Endodermal cell (in vitro differentiated cells): ENCODE data around the gene C6orf52. TPM values are rescaled to one million over a fixed set of nuclear protein-coding genes. Genes with fewer than 3 reads are reported as not detected.

Experiments used
- DNase-seq: peaks from one replicate; pipeline ENCODE4 v3.0.0-alpha.2; 2017
- H3K27ac ChIP-seq: 2 replicates; pipeline ENCODE4 v1.5.1; 2013; ENCODE audit warnings: mild to moderate bottlenecking, low read depth, low read length, moderate library complexity
- H3K27me3 ChIP-seq: 2 replicates; pipeline ENCODE4 v1.6.1; 2013; ENCODE audit warnings: mild to moderate bottlenecking, low read length, moderate library complexity; ENCODE audit not compliant: insufficient read depth, control insufficient read depth, poor library complexity, severe bottlenecking
- H3K36me3 ChIP-seq: 2 replicates; pipeline ENCODE4 v1.7.0; 2013; ENCODE audit warnings: mild to moderate bottlenecking, low read length, moderate library complexity; ENCODE audit not compliant: control insufficient read depth, insufficient read depth
- H3K4me1 ChIP-seq: one replicate; pipeline ENCODE4 v1.7.0; 2013; ENCODE audit warnings: low read length; ENCODE audit not compliant: control insufficient read depth, insufficient read depth
- H3K4me3 ChIP-seq: 2 replicates; pipeline ENCODE4 v1.5.1; 2013; ENCODE audit warnings: mild to moderate bottlenecking, low read length, moderate library complexity
- H3K9ac ChIP-seq: 2 replicates; pipeline ENCODE4 v1.6.1; 2013; ENCODE audit warnings: mild to moderate bottlenecking, low read length, moderate library complexity; ENCODE audit not compliant: poor library complexity, severe bottlenecking; ENCODE audit errors: extremely low read depth
- H3K9me3 ChIP-seq: 2 replicates; pipeline ENCODE4 v1.6.1; 2013; ENCODE audit warnings: mild to moderate bottlenecking, low read length, moderate library complexity; ENCODE audit not compliant: control insufficient read depth
- H3K27ac Mint-ChIP-seq: 2 replicates; pipeline ENCODE4 v1.8.0; 2020; ENCODE audit warnings: mixed read lengths
- H3K27me3 Mint-ChIP-seq: 2 replicates; pipeline ENCODE4 v1.8.0; 2021; ENCODE audit warnings: mild to moderate bottlenecking, mixed read lengths; ENCODE audit not compliant: insufficient read depth
- H3K36me3 Mint-ChIP-seq: 2 replicates; pipeline ENCODE4 v1.8.0; 2020; ENCODE audit warnings: low read depth, mixed read lengths
- H3K4me1 Mint-ChIP-seq: 2 replicates; pipeline ENCODE4 v1.8.0; 2020; ENCODE audit warnings: mixed read lengths
- H3K4me3 Mint-ChIP-seq: 2 replicates; pipeline ENCODE4 v1.8.0; 2020; ENCODE audit warnings: mild to moderate bottlenecking, moderate library complexity, mixed read lengths
- H3K9me3 Mint-ChIP-seq: 2 replicates; pipeline ENCODE4 v1.8.0; 2020; ENCODE audit warnings: mild to moderate bottlenecking, mixed read lengths
- CTCF ChIP-seq: fragments of 200-600 bp; sonication (generic); conservative IDR thresholded peaks from 2 replicates; pipeline ENCODE4 v1.5.0; 2021; ENCODE audit warnings: antibody characterized with exemption, mild to moderate bottlenecking
- WGBS, 2 experiments: methylation state at CpG; one replicate each; pipeline versions ENCODE4 v1.1.5 to v1.1.7; 2013; ENCODE audit warnings: missing lambda C conversion rate in 2 of 2, mixed read lengths in 1 of 2; ENCODE audit not compliant: insufficient coverage in 1 of 2, insufficient read length in 1 of 2; 5-methylcytosine and 5-hydroxymethylcytosine counted together
- total RNA-seq, 2 donors: library from RNA; stranded (reverse); fragmentation: NEBNext Ultra II Directional in 1 of 2; extraction: Animal tissue kit (Norgen Biotek cat#: 25700) in 1 of 2; gene quantifications; 2 replicates in 1 of 2; 3 replicates in 1 of 2; pipeline ENCODE4 v1.2.1, GENCODE V29; 2021

The C6orf52 gene
- total RNA-seq, 2 donors from 2014 or later, result 1.7 to 1.9 TPM

DNA sequence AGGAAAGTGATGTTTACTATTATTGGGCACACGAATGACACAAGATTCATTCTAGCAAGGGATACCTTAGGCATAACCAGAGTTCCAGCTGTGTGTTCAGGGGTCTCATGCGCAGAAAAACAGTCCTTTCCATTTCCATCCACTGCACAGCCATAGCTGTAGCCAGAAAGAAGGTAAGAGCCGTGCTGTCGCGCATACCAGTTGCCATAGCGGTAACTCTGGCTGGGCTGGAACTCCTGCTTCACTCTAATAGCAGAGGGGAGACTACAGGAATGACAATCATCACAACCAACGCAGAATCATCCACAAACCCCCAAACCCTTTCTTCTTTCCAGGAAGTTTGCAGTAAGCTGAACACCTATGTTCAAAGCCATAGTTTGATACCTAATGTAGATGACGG is 7.5 kb downstream of the C6orf52 start:
- no peak for DNase-seq
- Histone ChIP-seq H3K9ac (no peak overlapping the region), H3K27me3 (no peaks in the 10 kb centered on the region), H3K4me1 (no peaks in the 10 kb centered on the region), H3K4me3 (no peak overlapping the region), H3K9me3 (peaks cover 3% of the 10 kb centered on the region), H3K36me3 (no peaks in the 10 kb centered on the region), H3K27ac (no peak overlapping the region)
- no peak overlapping the region for H3K4me3 Mint-ChIP-seq
- WGBS, 2 experiments, result 84 to 93% methylated on average over 3 to 8 of the region's 8 CpGs
- H3K36me3 Mint-ChIP-seq, result peaks cover 1% of the 10 kb centered on the region
- H3K4me1 Mint-ChIP-seq, result peaks cover 37% of the 10 kb centered on the region
- no peaks in the 10 kb centered on the region for H3K9me3 Mint-ChIP-seq
- no peaks in the 10 kb centered on the region for H3K27me3 Mint-ChIP-seq
- TF ChIP-seq CTCF, result no peak
- no peak overlapping the region for H3K27ac Mint-ChIP-seq

GRCh38 chr6:10685092-10685915 is 9.1 kb downstream of the C6orf52 start:
- no peak for TF ChIP-seq CTCF
- Mint-ChIP-seq H3K27me3 (no peaks in the 10 kb centered on the region), H3K36me3 (peaks cover 4% of the 10 kb centered on the region), H3K27ac (no peak overlapping the region), H3K4me3 (no peak overlapping the region), H3K9me3 (no peaks in the 10 kb centered on the region), H3K4me1 (peaks cover 28% of the 10 kb centered on the region)
- H3K4me1 ChIP-seq, result no peaks in the 10 kb centered on the region
- H3K4me3 ChIP-seq, result no peak overlapping the region
- no peak overlapping the region for H3K9ac ChIP-seq
- no peak overlapping the region for H3K27ac ChIP-seq
- H3K36me3 ChIP-seq, result no peaks in the 10 kb centered on the region
- DNase-seq, result no peak
- WGBS, 2 experiments, result 79 to 94% methylated on average over 2 of the region's 3 CpGs
- peaks cover 14% of the 10 kb centered on the region for H3K9me3 ChIP-seq
- no peaks in the 10 kb centered on the region for H3K27me3 ChIP-seq

- TF ChIP-seq CTCF, result no peak
- 76 to 92% methylated on average over 4 of the region's 5 CpGs for WGBS, 2 experiments
- DNase-seq, result no peak
- no peak overlapping the region for H3K27ac ChIP-seq
- no peak overlapping the region for H3K27ac Mint-ChIP-seq
- no peaks in the 10 kb centered on the region for H3K4me1 ChIP-seq
- H3K4me1 Mint-ChIP-seq, result peaks cover 26% of the 10 kb centered on the region
- peaks cover 4% of the 10 kb centered on the region for H3K36me3 Mint-ChIP-seq
- H3K9ac ChIP-seq, result no peak overlapping the region
- no peaks in the 10 kb centered on the region for H3K9me3 Mint-ChIP-seq
- H3K9me3 ChIP-seq, result peaks cover 14% of the 10 kb centered on the region
- H3K4me3 ChIP-seq, result no peak overlapping the region
- H3K27me3 Mint-ChIP-seq, result no peaks in the 10 kb centered on the region
- H3K4me3 Mint-ChIP-seq, result no peak overlapping the region
- H3K27me3 ChIP-seq, result no peaks in the 10 kb centered on the region
- H3K36me3 ChIP-seq, result no peaks in the 10 kb centered on the region
Observed at GRCh38 chr6:10684618-10685017, 9.8 kb downstream of the C6orf52 start.
